ENCODE data around the gene MS4A8.
"Not testable (repeated sequence)": the region's sequence is repeated elsewhere in the genome, so short reads cannot be mapped to it uniquely, and the experiment has no call there.

Gene MS4A8

DNA sequence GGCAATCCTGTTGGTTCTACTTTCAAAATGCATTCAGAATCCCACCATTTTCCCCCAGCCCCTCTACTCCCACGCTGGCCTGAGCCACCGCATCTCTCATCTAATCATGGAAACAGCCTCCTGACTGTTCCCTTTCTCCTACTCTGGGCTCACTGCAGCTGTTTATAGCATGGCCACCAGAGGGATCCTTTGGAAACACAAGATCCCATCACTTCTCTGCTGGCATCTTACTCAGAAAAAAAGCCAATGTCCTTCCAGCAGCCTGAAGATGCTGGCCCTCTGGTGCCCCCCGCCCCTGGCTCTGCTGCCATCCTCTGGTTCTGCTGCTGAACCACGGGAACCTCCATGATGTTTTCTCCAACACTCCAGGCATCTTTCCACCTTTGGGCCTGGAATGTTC is 11.1 kb downstream of the MS4A8 start:
- ATAC-seq (replicated peaks) (no peak), DNase-seq (no peak)
- H3K4me3 Mint-ChIP-seq, result no peak overlapping the region
- no peaks in the 10 kb centered on the region for H3K36me3 Mint-ChIP-seq
- no peaks in the 10 kb centered on the region for H3K9me3 Mint-ChIP-seq
- peaks cover 15 to 19% of the 10 kb centered on the region in 2 donors for H3K27me3 Mint-ChIP-seq
- no peak overlapping the region for H3K27ac Mint-ChIP-seq
- H3K4me1 Mint-ChIP-seq, result no peaks in the 10 kb centered on the region

GRCh38 chr11:60711276-60711675 is 11.9 kb downstream of the MS4A8 start:
- DNase-seq, result no peak
- Mint-ChIP-seq H3K36me3 (no peaks in the 10 kb centered on the region), H3K9me3 (no peaks in the 10 kb centered on the region), H3K27ac (no peak overlapping the region), H3K27me3 (peaks cover 20 to 24% of the 10 kb centered on the region in 2 donors), H3K4me3 (no peak overlapping the region), H3K4me1 (no peaks in the 10 kb centered on the region)
- ATAC-seq (replicated peaks), result no peak

DNA sequence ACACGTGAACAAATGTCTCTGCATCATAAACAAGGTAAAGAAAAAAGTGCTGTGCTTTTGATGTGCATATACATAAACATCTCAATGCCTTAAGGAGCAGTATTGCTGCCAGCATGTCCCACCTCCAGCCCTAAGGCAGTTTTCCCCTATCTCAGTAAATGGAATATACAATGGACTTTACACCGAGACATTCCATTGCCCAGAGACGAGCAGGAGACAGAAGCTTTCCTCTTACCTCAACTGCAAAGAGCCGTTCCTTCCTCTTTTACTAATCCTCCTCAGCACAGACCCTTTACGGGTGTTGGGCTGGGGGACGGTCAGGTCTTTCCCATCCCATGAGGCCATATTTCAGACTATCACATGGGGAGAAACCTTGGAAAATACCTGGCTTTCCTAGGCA is 14.0 kb downstream of the MS4A8 start:
- not testable (repeated sequence) for H3K9me3 Mint-ChIP-seq; DNase-seq; H3K27ac Mint-ChIP-seq; ATAC-seq (replicated peaks); H3K4me1 Mint-ChIP-seq; H3K4me3 Mint-ChIP-seq; H3K36me3 Mint-ChIP-seq
- H3K27me3 Mint-ChIP-seq, result peaks cover 25 to 35% of the 10 kb centered on the region in 2 donors

DNA sequence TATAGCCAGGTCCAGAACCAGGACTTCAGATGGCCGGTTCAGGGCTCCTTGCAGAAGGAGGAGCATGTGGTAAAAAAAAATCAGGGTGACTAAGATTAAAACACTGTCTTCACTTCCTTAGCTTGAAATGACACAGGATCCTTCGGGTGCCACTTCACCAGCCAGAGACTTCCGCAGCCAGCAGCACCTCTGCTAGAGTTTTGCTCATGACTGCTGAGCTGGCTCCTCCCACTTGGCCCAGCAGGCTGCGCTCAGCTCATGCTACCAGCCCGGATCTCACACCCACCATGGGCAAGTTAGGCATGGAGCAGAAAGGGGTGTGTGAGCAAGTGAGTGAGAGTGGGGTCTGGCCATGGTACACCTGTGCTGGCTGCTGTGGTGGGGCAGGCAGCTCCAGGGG is 18.5 kb downstream of the MS4A8 start:
- Mint-ChIP-seq H3K27ac (no peak overlapping the region), H3K9me3 (peaks cover 0 to 3% of the 10 kb centered on the region in 2 donors), H3K36me3 (no peaks in the 10 kb centered on the region), H3K27me3 (peaks cover 37 to 40% of the 10 kb centered on the region in 2 donors), H3K4me1 (no peaks in the 10 kb centered on the region), H3K4me3 (no peak overlapping the region)
- DNase-seq (no peak), ATAC-seq (replicated peaks) (peak in 1 of 2 donors; percentile 27)

DNA sequence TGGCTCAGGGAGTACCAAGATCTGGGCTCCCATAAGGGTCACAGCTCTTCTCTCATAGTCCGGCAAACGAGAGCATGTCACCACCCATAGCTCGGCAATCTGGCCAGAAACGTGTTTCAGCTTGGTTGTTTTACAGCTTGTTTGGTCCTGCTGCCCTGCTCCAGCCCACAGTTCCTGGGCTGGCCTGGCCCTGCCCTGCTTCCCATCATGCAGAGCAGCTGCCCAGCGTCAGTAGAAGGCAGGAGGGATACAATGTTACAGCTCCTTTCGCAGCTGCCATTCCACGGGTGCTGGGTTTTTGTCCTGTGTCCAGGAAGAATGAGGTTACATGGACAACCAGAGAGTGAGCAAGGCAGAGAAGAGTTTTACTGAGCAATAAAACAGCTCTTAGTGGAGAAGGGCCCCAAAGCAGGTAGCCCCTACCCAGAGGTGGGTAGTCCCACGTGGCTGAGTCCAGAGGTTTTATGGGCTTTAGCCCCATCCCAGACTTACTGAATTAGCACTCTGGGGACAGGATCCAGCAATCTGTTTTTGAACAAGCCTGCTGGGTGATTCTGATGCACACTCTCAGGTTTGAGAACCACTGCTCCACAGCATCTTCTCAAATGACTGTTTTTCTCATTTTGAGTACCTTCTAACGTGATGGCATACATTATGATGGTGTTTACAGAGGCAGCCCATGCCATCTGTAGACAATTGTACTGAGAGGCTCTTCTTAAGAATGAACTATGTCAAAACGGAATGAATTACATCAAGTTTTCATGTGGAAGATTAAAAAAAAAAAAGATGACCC is 19.3 kb downstream of the MS4A8 start:
- Mint-ChIP-seq H3K9me3 (peaks cover 0 to 3% of the 10 kb centered on the region in 2 donors), H3K27me3 (peaks cover 32 to 39% of the 10 kb centered on the region in 2 donors), H3K4me1 (no peaks in the 10 kb centered on the region), H3K4me3 (no peak overlapping the region), H3K36me3 (no peaks in the 10 kb centered on the region), H3K27ac (no peak overlapping the region)
- ATAC-seq (replicated peaks), result peak in 1 of 2 donors; percentile 38
- DNase-seq, result no peak

- no peak for ATAC-seq (replicated peaks)
- H3K4me1 Mint-ChIP-seq, result no peaks in the 10 kb centered on the region
- peaks cover 0 to 3% of the 10 kb centered on the region in 2 donors for H3K9me3 Mint-ChIP-seq
- H3K4me3 Mint-ChIP-seq, result no peak overlapping the region
- peaks cover 31 to 38% of the 10 kb centered on the region in 2 donors for H3K27me3 Mint-ChIP-seq
- no peak for DNase-seq
- H3K27ac Mint-ChIP-seq, result no peak overlapping the region
- no peaks in the 10 kb centered on the region for H3K36me3 Mint-ChIP-seq
Measured at GRCh38 chr11:60719391-60719790, 20.0 kb downstream of the MS4A8 start.

GRCh38 chr11:60720460-60720859 is 21.0 kb downstream of the MS4A8 start:
- Mint-ChIP-seq H3K4me3 (no peak overlapping the region), H3K27ac (no peak overlapping the region), H3K4me1 (no peaks in the 10 kb centered on the region), H3K9me3 (peaks cover 0 to 3% of the 10 kb centered on the region in 2 donors), H3K36me3 (no peaks in the 10 kb centered on the region), H3K27me3 (peaks cover 27 to 32% of the 10 kb centered on the region in 2 donors)
- ATAC-seq (replicated peaks) (no peak), DNase-seq (no peak)

- H3K4me3 Mint-ChIP-seq, result no peak within 1 kb of the TSS
- no peaks in the 10 kb centered on the region for H3K36me3 Mint-ChIP-seq
- no peaks in the 10 kb centered on the region for H3K4me1 Mint-ChIP-seq
- H3K27ac Mint-ChIP-seq, result no peak within 1 kb of the TSS
- peaks cover 0 to 1% of the 10 kb centered on the region in 2 donors for H3K9me3 Mint-ChIP-seq
- peaks cover 24 to 25% of the 10 kb centered on the region in 2 donors for H3K27me3 Mint-ChIP-seq
- DNase-seq (no peak), ATAC-seq (replicated peaks) (no peak)
Measured at GRCh38 chr11:60724420-60724819, 25.0 kb downstream of the MS4A8 start, which contains the start of gene MS4A18. MS4A18 (plus strand) TSS chr11:60724720.

GRCh38 chr11:60725592-60725991 is 26.2 kb downstream of the MS4A8 start:
- no peak for DNase-seq
- no peak for ATAC-seq (replicated peaks)
- H3K27me3 Mint-ChIP-seq, result peaks cover 29 to 30% of the 10 kb centered on the region in 2 donors
- no peaks in the 10 kb centered on the region for H3K36me3 Mint-ChIP-seq
- H3K4me3 Mint-ChIP-seq, result no peak overlapping the region
- peaks cover 0 to 1% of the 10 kb centered on the region in 2 donors for H3K9me3 Mint-ChIP-seq
- H3K4me1 Mint-ChIP-seq, result no peaks in the 10 kb centered on the region
- H3K27ac Mint-ChIP-seq, result no peak overlapping the region

DNA sequence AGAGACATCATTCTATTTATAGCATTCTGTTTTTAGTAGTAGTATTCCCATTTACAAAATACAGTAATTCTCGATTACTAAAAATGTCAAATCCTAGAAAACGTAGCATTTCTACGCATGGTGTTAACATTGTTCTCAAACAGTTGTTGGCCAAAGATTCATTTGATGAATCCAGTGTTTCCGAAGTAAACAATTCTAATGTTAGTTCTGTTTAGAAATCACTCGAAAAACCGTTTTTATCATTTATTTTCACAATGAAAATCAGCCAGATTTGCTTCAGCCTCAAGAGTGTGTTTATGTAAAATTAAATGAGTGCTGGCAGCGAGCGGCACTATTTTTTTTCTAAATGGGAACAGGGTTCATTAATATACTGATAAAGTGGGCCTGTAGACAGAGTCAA is 32.2 kb downstream of the MS4A8 start:
- no peaks in the 10 kb centered on the region for H3K36me3 Mint-ChIP-seq
- peaks cover 23 to 25% of the 10 kb centered on the region in 2 donors for H3K27me3 Mint-ChIP-seq
- no peak overlapping the region for H3K27ac Mint-ChIP-seq
- DNase-seq (no peak), ATAC-seq (replicated peaks) (no peak)
- no peak overlapping the region for H3K4me3 Mint-ChIP-seq
- peaks cover 0 to 1% of the 10 kb centered on the region in 2 donors for H3K9me3 Mint-ChIP-seq
- H3K4me1 Mint-ChIP-seq, result no peaks in the 10 kb centered on the region

- H3K27me3 Mint-ChIP-seq, result peaks cover 19 to 28% of the 10 kb centered on the region in 2 donors
- DNase-seq (no peak), ATAC-seq (replicated peaks) (no peak)
- no peak overlapping the region for H3K4me3 Mint-ChIP-seq
- H3K27ac Mint-ChIP-seq, result no peak overlapping the region
- no peaks in the 10 kb centered on the region for H3K36me3 Mint-ChIP-seq
- no peaks in the 10 kb centered on the region for H3K9me3 Mint-ChIP-seq
- H3K4me1 Mint-ChIP-seq, result no peaks in the 10 kb centered on the region
Measured at GRCh38 chr11:60734279-60734678, 34.9 kb downstream of the MS4A8 start.

DNA sequence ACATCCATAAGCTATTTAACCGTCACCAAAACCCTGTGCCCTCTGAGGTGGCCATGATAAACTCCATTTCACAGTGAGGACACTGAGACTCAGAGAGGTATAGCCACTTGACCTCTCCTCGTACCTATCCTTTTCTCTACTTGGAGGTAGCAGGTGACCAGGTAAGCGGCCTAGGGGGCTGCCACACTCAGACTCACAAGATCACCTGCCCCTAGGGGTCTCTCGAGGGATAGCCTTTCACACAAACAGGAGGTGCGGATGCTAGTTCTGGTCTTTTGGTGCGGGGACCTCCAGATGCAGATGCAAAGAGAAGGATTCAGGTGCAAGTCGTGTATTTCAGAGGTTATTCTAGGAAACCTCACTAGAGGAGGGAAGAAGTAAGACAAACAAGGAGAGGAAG is 39.7 kb downstream of the MS4A8 start:
- H3K4me3 Mint-ChIP-seq, result no peak overlapping the region
- DNase-seq (no peak), ATAC-seq (replicated peaks) (no peak)
- no peaks in the 10 kb centered on the region for H3K36me3 Mint-ChIP-seq
- no peaks in the 10 kb centered on the region for H3K4me1 Mint-ChIP-seq
- H3K9me3 Mint-ChIP-seq, result peaks cover 1 to 6% of the 10 kb centered on the region in 2 donors
- H3K27me3 Mint-ChIP-seq, result peaks cover 13 to 19% of the 10 kb centered on the region in 2 donors
- H3K27ac Mint-ChIP-seq, result no peak overlapping the region

- no peaks in the 10 kb centered on the region for H3K4me1 Mint-ChIP-seq
- H3K27ac Mint-ChIP-seq, result no peak overlapping the region
- peaks cover 1 to 6% of the 10 kb centered on the region in 2 donors for H3K9me3 Mint-ChIP-seq
- ATAC-seq (replicated peaks) (no peak), DNase-seq (no peak)
- H3K36me3 Mint-ChIP-seq, result no peaks in the 10 kb centered on the region
- H3K27me3 Mint-ChIP-seq, result peaks cover 14 to 27% of the 10 kb centered on the region in 2 donors
- no peak overlapping the region for H3K4me3 Mint-ChIP-seq
Measured at GRCh38 chr11:60740573-60740972, 41.2 kb downstream of the MS4A8 start.

GRCh38 chr11:60741421-60741820 is 42.0 kb downstream of the MS4A8 start:
- Mint-ChIP-seq H3K36me3 (no peaks in the 10 kb centered on the region), H3K4me1 (no peaks in the 10 kb centered on the region), H3K9me3 (peaks cover 1 to 6% of the 10 kb centered on the region in 2 donors), H3K27ac (no peak overlapping the region), H3K4me3 (no peak overlapping the region), H3K27me3 (peaks cover 21 to 33% of the 10 kb centered on the region in 2 donors)
- no peak for ATAC-seq (replicated peaks)
- no peak for DNase-seq

DNA sequence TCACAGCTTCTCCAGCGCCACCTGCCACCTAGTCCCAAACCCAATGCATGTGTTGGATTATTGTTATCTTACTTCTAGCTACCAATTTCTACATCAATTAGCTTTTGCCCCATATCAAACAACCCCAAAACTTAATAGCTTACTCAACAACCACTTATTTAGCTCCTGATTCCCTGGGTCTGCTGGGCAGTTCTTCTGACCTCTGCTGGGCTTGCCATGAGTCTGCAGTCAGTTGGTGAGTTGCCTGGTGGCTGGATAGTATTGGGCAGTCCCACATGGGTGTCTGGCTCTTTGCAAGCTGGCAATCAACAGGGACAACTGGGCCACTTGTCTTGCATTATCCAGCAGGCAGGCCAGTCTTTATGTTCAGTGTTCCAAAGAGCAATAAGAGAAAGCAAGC is 43.6 kb downstream of the MS4A8 start:
- Mint-ChIP-seq H3K27ac (no peak overlapping the region), H3K27me3 (peaks cover 21 to 34% of the 10 kb centered on the region in 2 donors)
- ATAC-seq (replicated peaks), result no peak

More for the DNA sequence above, 43.6 kb downstream of the MS4A8 start:
- no peak for DNase-seq
- Mint-ChIP-seq H3K4me3 (no peak overlapping the region), H3K36me3 (no peaks in the 10 kb centered on the region), H3K9me3 (peaks cover 5 to 11% of the 10 kb centered on the region in 2 donors), H3K4me1 (peaks cover 0 to 3% of the 10 kb centered on the region in 2 donors)
